ENCODE results near the gene RAB5IF.
A peak's percentile ranks its signal among the peaks of the same experiment; 100 is the strongest.
"Not testable (repeated sequence)": the region's sequence is repeated elsewhere in the genome, so short reads cannot be mapped to it uniquely, and the experiment has no call there.

RAB5IF gene

GRCh38 chr20:36585410-36586125 is 20.0 kb upstream of the RAB5IF start:
- no peak for DNase-seq (ENCODE audit: low read depth in 2 of 2)

- no peak for DNase-seq (ENCODE audit: low read depth in 2 of 2)
Observed at GRCh38 chr20:36587388-36588070, 18.1 kb upstream of the RAB5IF start.

DNA sequence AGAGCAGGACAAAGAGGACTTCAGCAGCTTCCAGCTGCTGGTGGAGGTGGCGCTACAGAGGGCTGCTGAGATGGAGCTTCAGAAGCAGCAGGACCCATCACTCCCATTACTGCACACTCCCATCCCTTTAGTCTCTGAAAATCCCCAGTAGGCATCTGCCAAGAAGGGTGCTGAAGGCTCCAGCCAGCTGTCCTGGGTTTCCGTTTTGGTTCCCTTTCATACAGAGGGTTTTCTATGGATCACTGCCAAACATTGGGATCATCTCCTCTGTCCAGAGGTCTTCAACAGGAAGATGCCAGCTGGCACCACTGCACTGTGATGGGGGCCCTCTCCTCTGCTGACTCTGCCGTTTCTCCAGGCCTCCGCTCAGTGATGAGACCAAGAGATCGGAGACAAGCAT is 14.3 kb upstream of the RAB5IF start:
- DNase-seq (ENCODE audit: low read depth in 2 of 2) = no peak

DNA sequence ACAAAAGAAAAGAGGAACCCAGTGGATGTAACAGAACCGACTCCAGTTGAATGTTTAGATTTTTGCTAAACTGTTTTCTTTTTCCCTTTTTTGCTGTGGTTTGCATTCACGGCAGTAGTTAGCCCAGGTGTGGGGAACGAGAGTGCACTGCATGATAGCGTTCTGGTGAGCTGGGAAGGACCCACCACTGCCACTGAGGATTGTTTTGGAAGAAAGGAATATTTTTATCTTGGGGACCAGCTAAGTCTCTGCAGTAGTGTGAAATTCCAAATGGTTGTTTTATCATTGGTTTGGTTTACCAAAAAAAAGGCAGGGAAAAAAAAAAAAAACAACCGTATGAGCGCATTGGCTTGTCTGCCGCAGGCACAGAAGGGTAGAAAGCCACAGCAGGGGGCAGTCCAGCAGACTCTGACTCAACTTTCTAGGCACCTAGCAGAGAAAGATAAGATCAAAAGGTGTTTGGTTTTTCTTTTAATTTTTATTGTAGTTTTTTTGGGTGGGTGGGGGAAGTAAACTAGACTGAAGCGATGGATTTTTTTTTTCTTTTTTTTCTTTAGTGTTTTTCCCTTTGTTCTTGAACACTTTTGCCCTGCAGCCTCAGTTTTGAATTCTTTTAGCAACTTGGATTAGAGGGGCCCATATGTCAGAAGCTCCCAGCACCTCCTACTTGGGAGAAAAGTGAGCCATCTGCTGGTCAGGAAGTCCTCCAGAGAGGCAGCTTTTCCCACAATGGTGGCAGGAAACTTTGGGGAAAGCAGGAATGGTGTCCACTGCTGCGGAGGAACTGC is 13.5 kb upstream of the RAB5IF start:
- no peak for DNase-seq (ENCODE audit: low read depth in 2 of 2)

GRCh38 chr20:36593347-36593929 is 12.1 kb upstream of the RAB5IF start:
- no peak for DNase-seq (ENCODE audit: low read depth in 2 of 2)

- DNase-seq (ENCODE audit: low read depth in 2 of 2) = no peak
Observed at GRCh38 chr20:36599912-36600345, 5.7 kb upstream of the RAB5IF start.

- DNase-seq (ENCODE audit: low read depth in 2 of 2) = no peak
Observed at GRCh38 chr20:36601540-36601939, 4.0 kb upstream of the RAB5IF start.

GRCh38 chr20:36604952-36605398 is 604 bp upstream of the RAB5IF start:
- DNase-seq (ENCODE audit: low read depth in 2 of 2) = peak in 1 of 2 donors; percentile 19

- DNase-seq (ENCODE audit: low read depth in 2 of 2) = no peak
Observed at GRCh38 chr20:36606158-36607066, 833 bp downstream of the RAB5IF start.

GRCh38 chr20:36607586-36608387 is 2.2 kb downstream of the RAB5IF start:
- DNase-seq (ENCODE audit: low read depth in 2 of 2) = no peak

DNA sequence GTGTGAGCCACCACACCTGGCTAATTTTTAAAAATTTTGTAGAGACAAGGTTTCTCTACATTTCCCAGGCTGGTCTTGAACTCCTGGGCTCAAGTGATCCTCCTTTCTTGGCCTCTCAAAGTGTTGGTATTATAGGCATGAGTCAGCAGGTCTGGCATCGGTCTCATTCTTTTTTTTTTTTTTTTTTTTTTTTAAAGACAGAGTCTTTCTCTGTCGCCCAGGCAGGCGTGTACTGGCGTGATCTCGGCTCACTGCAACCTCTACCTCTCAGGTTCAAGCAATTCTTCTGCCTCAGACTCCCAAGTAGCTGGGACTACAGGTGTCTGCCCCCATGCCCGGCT is 2.8 kb downstream of the RAB5IF start:
- not testable (repeated sequence) for DNase-seq (ENCODE audit: low read depth in 2 of 2)

GRCh38 chr20:36611625-36612024 is 6.0 kb downstream of the RAB5IF start:
- DNase-seq (ENCODE audit: low read depth in 2 of 2) = no peak

- no peak for DNase-seq (ENCODE audit: low read depth in 2 of 2)
Observed at GRCh38 chr20:36613974-36614373, 8.4 kb downstream of the RAB5IF start.

DNA sequence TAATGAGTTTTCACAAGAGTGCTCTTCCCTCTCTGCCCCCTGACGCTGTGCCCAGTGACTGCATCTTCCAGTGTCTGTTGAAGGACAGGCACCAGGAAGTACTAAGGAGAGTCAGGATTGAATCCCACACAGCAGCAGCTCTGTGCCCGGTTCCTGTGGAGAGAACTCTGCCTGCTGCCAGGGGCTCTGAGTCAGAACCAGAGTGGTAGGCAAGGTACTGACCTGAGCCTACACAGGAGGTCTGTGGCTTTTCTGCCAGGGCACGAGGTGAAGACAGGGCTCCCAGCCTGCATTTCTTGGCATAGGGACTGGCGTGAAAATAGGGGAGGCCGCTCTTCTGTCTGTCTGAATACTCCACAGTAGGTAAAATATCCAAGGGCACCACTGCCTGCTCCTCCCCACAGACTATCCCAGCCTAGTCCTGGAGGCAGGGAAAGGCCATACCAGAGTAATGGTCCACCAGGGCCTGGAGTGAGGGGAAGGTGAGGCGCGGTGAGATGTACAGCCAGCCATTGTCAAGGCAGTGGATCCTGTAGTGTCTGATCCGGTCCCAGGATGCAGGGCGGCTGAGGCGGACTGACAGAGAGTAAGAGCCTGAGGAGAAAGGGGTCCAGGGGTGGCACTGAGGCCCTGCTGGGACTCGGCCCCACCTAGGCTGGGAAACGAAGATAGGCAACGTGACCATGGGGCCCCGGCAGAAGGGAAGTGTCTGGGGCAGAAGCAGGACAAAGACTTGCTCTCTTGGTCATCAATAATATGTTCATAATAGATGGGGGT is 9.4 kb downstream of the RAB5IF start:
- DNase-seq (ENCODE audit: low read depth in 2 of 2) = no peak

DNA sequence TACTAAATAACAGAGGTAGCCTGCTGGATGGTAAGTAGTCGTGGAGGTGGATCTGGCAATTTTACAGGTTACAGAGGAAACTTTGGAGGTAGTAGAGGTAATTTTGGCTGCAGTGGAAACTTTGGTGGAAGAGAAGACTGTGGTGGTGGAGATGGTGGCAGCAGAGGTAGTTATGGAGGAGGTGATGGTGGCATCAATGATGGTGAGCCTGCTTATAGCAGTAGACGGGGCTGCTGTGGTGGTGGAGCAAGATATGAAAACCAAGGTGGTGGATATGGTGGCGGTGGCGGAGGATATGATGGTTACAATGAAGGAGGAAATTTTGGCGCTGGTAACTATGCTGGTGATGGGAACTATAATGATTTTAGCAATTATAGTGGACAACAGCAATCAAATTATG is 15.3 kb downstream of the RAB5IF start:
- DNase-seq (ENCODE audit: low read depth in 2 of 2) = no peak

DNA sequence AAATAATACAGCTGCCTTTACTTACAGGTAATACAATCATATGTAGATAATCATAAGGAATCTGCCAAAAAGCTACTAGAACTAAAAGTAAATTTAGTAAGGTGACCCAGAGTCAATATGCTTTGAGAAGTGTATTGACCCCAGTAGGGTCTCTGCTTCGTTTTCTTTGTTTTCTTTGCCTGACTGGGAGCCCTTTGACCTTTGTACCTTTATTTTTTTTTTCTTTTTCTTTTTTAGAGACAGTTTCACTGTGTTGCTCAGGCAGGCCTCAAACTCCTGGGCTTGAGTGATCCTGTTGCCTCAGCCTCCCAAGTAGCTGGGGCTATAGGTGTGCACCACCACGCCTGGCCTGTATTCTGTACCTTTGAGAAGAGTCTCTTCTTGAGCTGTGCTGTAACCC is 17.9 kb downstream of the RAB5IF start:
- no peak for DNase-seq (ENCODE audit: low read depth in 2 of 2)

GRCh38 chr20:36624068-36624943 is 18.7 kb downstream of the RAB5IF start:
- DNase-seq (ENCODE audit: low read depth in 2 of 2) = no peak

DNA sequence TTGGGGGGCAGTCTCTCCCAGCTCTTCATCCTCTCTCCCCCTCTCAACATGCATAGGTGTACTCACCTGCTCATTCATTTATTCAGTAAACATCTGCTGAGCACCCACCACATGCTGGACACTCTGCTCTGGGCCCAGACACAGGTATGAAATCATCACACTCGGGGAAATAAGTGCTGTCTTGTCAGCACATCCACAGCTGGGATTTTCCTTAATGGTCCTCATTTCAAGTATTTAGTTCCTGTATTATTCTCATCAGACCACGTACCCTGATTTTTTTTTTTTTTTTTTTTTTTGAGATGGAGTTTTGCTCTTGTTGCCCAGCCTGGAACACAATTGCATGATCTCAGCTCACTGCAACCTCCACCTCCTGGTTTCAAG is 19.4 kb downstream of the RAB5IF start:
- no peak for DNase-seq (ENCODE audit: low read depth in 2 of 2)

- no peak for DNase-seq (ENCODE audit: low read depth in 2 of 2)
Observed at GRCh38 chr20:36628076-36628475, 22.5 kb downstream of the RAB5IF start.

All from stimulated activated CD8-positive, alpha-beta memory T cell treated with anti-CD3 and anti-CD28 coated beads, Interleukin-15, amount 100 ng/mL, for 48 hours (primary cell).